ENCODE results near the gene ENPP1. TPM values are rescaled to one million over a fixed set of nuclear protein-coding genes. Genes with fewer than 3 reads are reported as not detected.

Gene ENPP1
- total RNA-seq, 3 donors from 2014 or later = 12.7 to 23.4 (median 21.2) TPM

DNA sequence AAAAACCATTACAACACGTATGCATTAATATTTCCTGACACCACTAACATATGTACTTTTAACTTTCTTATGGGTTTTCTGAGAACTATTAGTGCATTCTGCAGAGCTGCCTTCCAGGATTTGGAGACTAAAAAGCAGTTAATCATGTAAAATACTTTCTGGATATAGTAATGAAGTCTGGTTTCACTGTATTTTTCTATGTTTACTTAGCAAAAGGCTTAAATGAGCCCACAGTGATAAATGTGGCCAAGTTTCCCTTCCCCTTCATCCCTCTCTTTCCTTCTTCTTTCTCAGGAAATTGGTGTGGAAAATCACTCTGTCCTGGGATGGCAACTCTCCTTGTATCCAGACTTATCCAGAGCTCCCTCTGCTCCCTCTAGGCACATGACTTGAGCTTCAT lies 29.7 kb upstream of the ENPP1 start:
- H3K4me1 ChIP-seq (ENCODE audit: low read depth) = peaks cover 10% of the 10 kb centered on the region
- H3K9me3 ChIP-seq = no peaks in the 10 kb centered on the region
- DNase-seq (no peak), ATAC-seq (no peak)
- no peak overlapping the region for H3K4me3 ChIP-seq
- TF ChIP-seq CTCF (IDR thresholded peaks at IDR 0.05) = no peak
- no peaks in the 10 kb centered on the region for H3K36me3 ChIP-seq (ENCODE audit: low read depth)
- intact Hi-C loops (cut with DNase I, micrococcal nuclease) = no loop called here

GRCh38 chr6:131779304-131779703 lies 28.5 kb upstream of the ENPP1 start:
- TF ChIP-seq CTCF (IDR thresholded peaks at IDR 0.05) = no peak
- H3K4me1 ChIP-seq (ENCODE audit: low read depth) = peaks cover 10% of the 10 kb centered on the region
- H3K9me3 ChIP-seq = no peaks in the 10 kb centered on the region
- no peak for ATAC-seq
- H3K36me3 ChIP-seq (ENCODE audit: low read depth) = no peaks in the 10 kb centered on the region
- H3K4me3 ChIP-seq = no peak overlapping the region
- intact Hi-C loops (cut with DNase I, micrococcal nuclease) = no loop called here
- DNase-seq = no peak

DNA sequence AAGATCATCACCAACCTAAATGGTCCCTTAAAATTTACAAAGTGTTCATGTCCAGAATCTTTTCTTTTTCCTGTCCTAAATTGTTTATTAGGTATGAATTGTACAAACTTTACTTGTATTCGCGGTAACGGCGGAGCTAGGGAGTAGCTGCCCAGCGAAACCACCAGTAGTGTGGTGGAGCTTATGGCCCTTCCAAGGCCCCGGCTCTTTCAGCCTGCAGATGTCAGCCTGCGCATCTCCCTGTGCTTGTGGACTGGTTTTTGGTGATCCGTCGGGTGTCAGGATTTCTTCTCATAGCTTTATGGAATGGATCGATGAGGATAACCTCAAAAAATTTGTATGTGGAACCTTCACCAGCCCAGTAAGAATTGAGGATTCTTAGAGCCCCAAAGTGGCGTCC lies 27.2 kb upstream of the ENPP1 start:
- intact Hi-C loops (cut with DNase I, micrococcal nuclease) = no loop called here
- no peak for DNase-seq
- Histone ChIP-seq H3K36me3 (ENCODE audit: low read depth) (no peaks in the 10 kb centered on the region), H3K4me1 (ENCODE audit: low read depth) (peaks cover 10% of the 10 kb centered on the region), H3K9me3 (no peaks in the 10 kb centered on the region), H3K4me3 (no peak overlapping the region)
- TF ChIP-seq CTCF (IDR thresholded peaks at IDR 0.05) = no peak
- no peak for ATAC-seq

DNA sequence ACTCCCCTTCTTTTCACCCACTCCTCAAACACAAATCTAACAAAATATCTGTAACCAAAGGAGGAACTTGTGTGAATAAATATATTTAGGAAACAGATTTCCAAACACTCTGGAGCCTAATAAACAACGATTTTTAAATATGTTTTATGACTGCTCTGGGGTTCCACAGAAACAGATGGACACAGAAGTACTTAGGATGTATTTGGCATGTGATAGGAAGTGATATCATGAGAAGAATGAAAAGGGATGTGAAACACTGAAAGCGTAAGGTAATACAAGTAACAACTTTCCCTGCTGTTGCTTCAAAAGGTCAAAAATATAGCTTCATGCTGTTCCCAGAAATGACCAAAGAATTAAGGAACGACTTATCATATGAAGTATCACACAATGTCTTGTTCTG lies 26.1 kb upstream of the ENPP1 start:
- ATAC-seq (no peak), DNase-seq (no peak)
- no peaks in the 10 kb centered on the region for H3K36me3 ChIP-seq (ENCODE audit: low read depth)
- no peak for TF ChIP-seq CTCF (IDR thresholded peaks at IDR 0.05)
- H3K4me1 ChIP-seq (ENCODE audit: low read depth) = peaks cover 10% of the 10 kb centered on the region
- H3K9me3 ChIP-seq = no peaks in the 10 kb centered on the region
- intact Hi-C loops (cut with DNase I, micrococcal nuclease) = loop anchor here in 1 of 2 donors (1.0 kb wide), 1 partner anchor 129 kb away; no protein-coding TSS in a partner anchor
- H3K4me3 ChIP-seq = no peak overlapping the region

DNA sequence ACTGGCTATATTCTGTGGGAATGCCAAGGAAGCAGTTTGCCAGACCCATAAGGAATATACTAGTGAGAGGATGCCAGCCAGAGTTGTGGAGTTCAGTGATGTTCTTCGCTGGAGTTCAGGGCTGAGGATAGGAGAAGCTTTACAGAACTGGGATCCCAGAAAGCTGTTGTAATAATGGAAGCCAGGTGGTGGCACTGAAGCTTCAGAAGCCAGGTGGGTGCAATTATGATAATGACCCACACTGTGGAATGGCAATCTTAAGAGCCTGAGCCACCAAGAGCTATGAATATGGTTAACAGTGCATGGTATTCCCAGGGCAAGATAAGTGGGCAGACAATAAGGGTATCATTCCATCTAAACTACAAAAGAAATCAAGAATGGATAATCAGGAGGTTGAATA lies 25.1 kb upstream of the ENPP1 start:
- Histone ChIP-seq H3K9me3 (no peaks in the 10 kb centered on the region), H3K4me3 (no peak overlapping the region), H3K4me1 (ENCODE audit: low read depth) (peaks cover 2% of the 10 kb centered on the region), H3K36me3 (ENCODE audit: low read depth) (no peaks in the 10 kb centered on the region)
- no peak for TF ChIP-seq CTCF (IDR thresholded peaks at IDR 0.05)
- intact Hi-C loops (cut with DNase I, micrococcal nuclease) = loop anchor here in 1 of 2 donors (1.0 kb wide), 1 partner anchor 128 kb away; no protein-coding TSS in a partner anchor
- peak in 1 of 3 donors; percentile 59 for DNase-seq
- peak; percentile 84 for ATAC-seq

DNA sequence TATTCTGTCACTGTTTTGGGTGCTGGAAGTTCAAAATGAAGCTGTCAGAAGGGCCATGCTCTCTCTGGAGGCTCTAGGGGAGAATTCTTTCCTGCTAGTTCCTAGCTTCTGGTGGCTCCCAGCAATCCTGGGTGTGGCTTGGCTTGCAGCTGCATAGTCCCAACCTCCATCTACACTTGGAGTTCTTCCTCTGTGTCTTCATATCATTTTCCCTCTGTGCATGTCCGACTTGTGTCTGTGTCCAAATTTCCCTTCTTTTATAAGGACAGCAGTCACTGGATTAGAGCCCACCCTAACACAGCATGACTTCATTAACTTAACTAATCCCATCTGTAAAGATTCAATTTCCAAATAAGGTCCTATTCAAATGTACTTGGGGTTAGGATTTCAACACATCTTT lies 23.3 kb upstream of the ENPP1 start:
- H3K36me3 ChIP-seq (ENCODE audit: low read depth) = no peaks in the 10 kb centered on the region
- intact Hi-C loops (cut with DNase I, micrococcal nuclease) = no loop called here
- no peak overlapping the region for H3K4me3 ChIP-seq
- no peak for ATAC-seq
- no peak for TF ChIP-seq CTCF (IDR thresholded peaks at IDR 0.05)
- no peak for DNase-seq
- no peaks in the 10 kb centered on the region for H3K9me3 ChIP-seq
- no peaks in the 10 kb centered on the region for H3K4me1 ChIP-seq (ENCODE audit: low read depth)
